Skin of body (tissue), 2 donors: Measurements from ENCODE around the gene ADAMTS10. TPM values are rescaled to one million over a fixed set of nuclear protein-coding genes. Genes with fewer than 3 reads are reported as not detected.
"Not testable (repeated sequence)": the region's sequence is repeated elsewhere in the genome, so short reads cannot be mapped to it uniquely, and the experiment has no call there.

Source experiments
- DNase-seq: peaks from one replicate; lab custom pipeline; 2025; lab: John Stamatoyannopoulos, UW
- total RNA-seq: library from RNA; depleted of rRNA; stranded (reverse); fragments of >200 nt; gene quantifications from one replicate; pipeline ENCODE4 v1.2.3, GENCODE V29; 2014

Gene ADAMTS10
- total RNA-seq, 1 donor from 2014 or later, result 32.7 TPM

- not testable (repeated sequence) for DNase-seq
Observed at GRCh38 chr19:8564866-8565265, 45.6 kb downstream of the ADAMTS10 start.

GRCh38 chr19:8561075-8561764 lies 49.3 kb downstream of the ADAMTS10 start:
- no peak for DNase-seq

GRCh38 chr19:8558325-8558724 lies 52.2 kb downstream of the ADAMTS10 start:
- no peak for DNase-seq

- DNase-seq, result no peak
Observed at GRCh38 chr19:8557642-8558238, 52.8 kb downstream of the ADAMTS10 start.

- DNase-seq, result not testable (repeated sequence)
Observed at GRCh38 chr19:8553729-8554128, 56.8 kb downstream of the ADAMTS10 start.

- DNase-seq, result no peak
Observed at GRCh38 chr19:8552810-8553209, 57.7 kb downstream of the ADAMTS10 start.

- DNase-seq, result no peak
Observed at GRCh38 chr19:8550070-8550469, 60.4 kb downstream of the ADAMTS10 start.

- DNase-seq, result no peak
Observed at GRCh38 chr19:8545743-8546142, 64.8 kb downstream of the ADAMTS10 start.

GRCh38 chr19:8544168-8544567 lies 66.3 kb downstream of the ADAMTS10 start:
- no peak for DNase-seq

GRCh38 chr19:8539621-8540149 lies 70.8 kb downstream of the ADAMTS10 start:
- no peak for DNase-seq

GRCh38 chr19:8537099-8537498 lies 73.4 kb downstream of the ADAMTS10 start:
- DNase-seq, result no peak

- DNase-seq, result no peak
Observed at GRCh38 chr19:8536282-8536681, 74.2 kb downstream of the ADAMTS10 start.

GRCh38 chr19:8532225-8532624 lies 78.3 kb downstream of the ADAMTS10 start:
- DNase-seq, result no peak

- DNase-seq, result no peak
Observed at GRCh38 chr19:8531470-8531869, 79.0 kb downstream of the ADAMTS10 start.

Other genes with a start within 250 kb of the ADAMTS10 start
- 5.8 TPM for gene ANGPTL4, start 246.6 kb downstream of the ADAMTS10 start, total RNA-seq
- 76.5 TPM for gene RAB11B, start 220.4 kb downstream of the ADAMTS10 start, total RNA-seq
- gene MARCHF2, start 197.4 kb downstream of the ADAMTS10 start, total RNA-seq, result 24.0 TPM
- 94.2 TPM for gene HNRNPM, start 165.7 kb downstream of the ADAMTS10 start, total RNA-seq
- gene PRAM1, start 108.1 kb downstream of the ADAMTS10 start, total RNA-seq, result 2.3 TPM
- gene ZNF414, start 96.5 kb downstream of the ADAMTS10 start, total RNA-seq, result 4.8 TPM
- gene MYO1F, start 33.3 kb downstream of the ADAMTS10 start, total RNA-seq, result 12.0 TPM
- not detected for gene NFILZ, start 19.9 kb upstream of the ADAMTS10 start, total RNA-seq
- not detected for gene ACTL9, start 88.1 kb upstream of the ADAMTS10 start, total RNA-seq
- not detected for gene OR2Z1, start 110.9 kb upstream of the ADAMTS10 start, total RNA-seq
- gene ZNF558, start 221.6 kb upstream of the ADAMTS10 start, total RNA-seq, result 27.8 TPM
- gene MBD3L1, start 221.7 kb upstream of the ADAMTS10 start, total RNA-seq, result not detected